DMS53 treated with DMSO at 0.1 percent for 48 hours (cell line): ENCODE measurements around the gene HSPB1.
A peak's percentile ranks its signal among the peaks of the same experiment; 100 is the strongest.
"Not testable (repeated sequence)": the region's sequence is repeated elsewhere in the genome, so short reads cannot be mapped to it uniquely, and the experiment has no call there.

ENCODE experiments used
- DNase-seq: peaks from one replicate; lab custom pipeline; 2025; ENCODE audit not compliant: unreplicated experiment; lab: John Stamatoyannopoulos, UW

Gene HSPB1

GRCh38 chr7:76330261-76330660 lies 27.8 kb downstream of the HSPB1 start:
- DNase-seq = no peak

- no peak for DNase-seq
Measured at GRCh38 chr7:76330673-76331072, 28.2 kb downstream of the HSPB1 start.

GRCh38 chr7:76332078-76332477 lies 29.6 kb downstream of the HSPB1 start:
- DNase-seq = peak; percentile 86

GRCh38 chr7:76333511-76334101 lies 31.1 kb downstream of the HSPB1 start:
- DNase-seq = no peak

- DNase-seq = no peak
Measured at GRCh38 chr7:76334320-76334967, 32.0 kb downstream of the HSPB1 start.

GRCh38 chr7:76335417-76335816 lies 32.9 kb downstream of the HSPB1 start:
- not testable (repeated sequence) for DNase-seq

GRCh38 chr7:76336094-76336493 lies 33.6 kb downstream of the HSPB1 start:
- DNase-seq = no peak

- no peak for DNase-seq
Measured at GRCh38 chr7:76337147-76337546, 34.7 kb downstream of the HSPB1 start.

- no peak for DNase-seq
Measured at GRCh38 chr7:76338298-76339084, 36.0 kb downstream of the HSPB1 start.

- DNase-seq = no peak
Measured at GRCh38 chr7:76340617-76341131, 38.2 kb downstream of the HSPB1 start.

GRCh38 chr7:76342222-76342621 lies 39.7 kb downstream of the HSPB1 start:
- DNase-seq = no peak

- DNase-seq = no peak
Measured at GRCh38 chr7:76343294-76343930, 40.9 kb downstream of the HSPB1 start.

- no peak for DNase-seq
Measured at GRCh38 chr7:76343931-76344321, 41.5 kb downstream of the HSPB1 start.

- no peak for DNase-seq
Measured at GRCh38 chr7:76346097-76346496, 43.6 kb downstream of the HSPB1 start.

- DNase-seq = no peak
Measured at GRCh38 chr7:76346778-76347177, 44.3 kb downstream of the HSPB1 start.

GRCh38 chr7:76347710-76348109 lies 45.2 kb downstream of the HSPB1 start:
- DNase-seq = no peak

- no peak for DNase-seq
Measured at GRCh38 chr7:76349313-76349885, 46.9 kb downstream of the HSPB1 start.

- DNase-seq = no peak
Measured at GRCh38 chr7:76351372-76351771, 48.9 kb downstream of the HSPB1 start.

GRCh38 chr7:76352193-76352592 lies 49.7 kb downstream of the HSPB1 start:
- DNase-seq = no peak

GRCh38 chr7:76353744-76354143 lies 51.3 kb downstream of the HSPB1 start:
- DNase-seq = no peak
